ENCODE measurements around the gene ZNF879.
A peak's percentile ranks its signal among the peaks of the same experiment; 100 is the strongest.

The ZNF879 gene

GRCh38 chr5:179023528-179024189, at the start of gene ZNF879:
ZNF879 (plus strand) TSS chr5:179023804; CDS start chr5:179025005, 1,201 bp downstream.
- H3K27ac Mint-ChIP-seq: peak within 1 kb of the TSS; percentile 62 to 83 (median 73)
- peaks cover 48% of the 10 kb centered on the region for H3K36me3 Mint-ChIP-seq (ENCODE audit: low read depth)
- TF ChIP-seq CTCF (IDR thresholded peaks at IDR 0.05; ENCODE audit: unreplicated experiment in 3 of 3): no peak
- H3K27me3 Mint-ChIP-seq (ENCODE audit: low read depth): peaks cover 3% of the 10 kb centered on the region
- H3K4me1 Mint-ChIP-seq: peaks cover 5% of the 10 kb centered on the region
- H3K9me3 Mint-ChIP-seq: peaks cover 44% of the 10 kb centered on the region
- peak within 1 kb of the TSS; percentile 92 to 97 (median 95) for H3K4me3 Mint-ChIP-seq

- no peak overlapping the region for H3K27ac Mint-ChIP-seq
- H3K27me3 Mint-ChIP-seq (ENCODE audit: low read depth): peaks cover 5% of the 10 kb centered on the region
- H3K36me3 Mint-ChIP-seq (ENCODE audit: low read depth): peaks cover 5% of the 10 kb centered on the region
- no peak for TF ChIP-seq CTCF (IDR thresholded peaks at IDR 0.05; ENCODE audit: unreplicated experiment in 3 of 3)
- H3K9me3 Mint-ChIP-seq: peaks cover 63% of the 10 kb centered on the region
- no peak overlapping the region for H3K4me3 Mint-ChIP-seq
- no peaks in the 10 kb centered on the region for H3K4me1 Mint-ChIP-seq
Observed at GRCh38 chr5:178981381-178981780, 42.2 kb upstream of the ZNF879 start.

- peaks cover 5% of the 10 kb centered on the region for H3K27me3 Mint-ChIP-seq (ENCODE audit: low read depth)
- H3K36me3 Mint-ChIP-seq (ENCODE audit: low read depth): peaks cover under 1% of the 10 kb centered on the region
- TF ChIP-seq CTCF (IDR thresholded peaks at IDR 0.05; ENCODE audit: unreplicated experiment in 3 of 3): no peak
- H3K27ac Mint-ChIP-seq: no peak overlapping the region
- H3K4me3 Mint-ChIP-seq: no peak overlapping the region
- H3K9me3 Mint-ChIP-seq: peaks cover 63% of the 10 kb centered on the region
- H3K4me1 Mint-ChIP-seq: no peaks in the 10 kb centered on the region
Observed at GRCh38 chr5:178982941-178983340, 40.7 kb upstream of the ZNF879 start.

GRCh38 chr5:178983728-178984127, 39.9 kb upstream of the ZNF879 start:
- H3K4me3 Mint-ChIP-seq: no peak overlapping the region

GRCh38 chr5:178984145-178985072, 39.2 kb upstream of the ZNF879 start:
- peaks cover 5% of the 10 kb centered on the region for H3K27me3 Mint-ChIP-seq (ENCODE audit: low read depth)
- TF ChIP-seq CTCF (IDR thresholded peaks at IDR 0.05; ENCODE audit: unreplicated experiment in 3 of 3): no peak
- H3K4me1 Mint-ChIP-seq: no peaks in the 10 kb centered on the region
- H3K9me3 Mint-ChIP-seq: peaks cover 58% of the 10 kb centered on the region
- H3K36me3 Mint-ChIP-seq (ENCODE audit: low read depth): peaks cover 4% of the 10 kb centered on the region
- H3K4me3 Mint-ChIP-seq: no peak overlapping the region
- H3K27ac Mint-ChIP-seq: no peak overlapping the region

More at GRCh38 chr5:178983728-178984127, 39.9 kb upstream of the ZNF879 start:
- Mint-ChIP-seq H3K36me3 (ENCODE audit: low read depth) (peaks cover 4% of the 10 kb centered on the region), H3K27me3 (ENCODE audit: low read depth) (peaks cover 5% of the 10 kb centered on the region), H3K9me3 (peaks cover 62% of the 10 kb centered on the region), H3K4me1 (no peaks in the 10 kb centered on the region), H3K27ac (no peak overlapping the region)
- TF ChIP-seq CTCF (IDR thresholded peaks at IDR 0.05; ENCODE audit: unreplicated experiment in 3 of 3): no peak
